HEK293T (cell line): ENCODE data around the gene DDHD1.

ENCODE experiments used
- ELF4 ChIP-seq: fragments of 450-650 bp; IDR thresholded peaks from 2 replicates; pipeline ENCODE4 v1.6.1; 2017; ENCODE audit warnings: antibody characterized with exemption
- FOXM1 ChIP-seq: fragments of 450-650 bp; IDR thresholded peaks from 2 replicates; pipeline ENCODE4 v1.6.1; 2017; ENCODE audit warnings: mild to moderate bottlenecking, borderline replicate concordance
- SP1 ChIP-seq: fragments of 450-650 bp; IDR thresholded peaks from 2 replicates; pipeline ENCODE4 v1.6.1; 2017
- TARDBP ChIP-seq: fragments of 450-650 bp; IDR thresholded peaks from 2 replicates; pipeline ENCODE4 v1.6.1; 2016
- ZNF384 ChIP-seq: fragments of 450-650 bp; IDR thresholded peaks from 2 replicates; pipeline ENCODE4 v1.6.1; 2016

- TF ChIP-seq FOXM1 (no peak), SP1 (no peak), ZNF384 (no peak), TARDBP (no peak), ELF4 (no peak)
Observed at GRCh38 chr14:53047307-53048069, 105.6 kb downstream of the DDHD1 start.
